Measurements from ENCODE around the gene LIN37.

Gene LIN37

DNA sequence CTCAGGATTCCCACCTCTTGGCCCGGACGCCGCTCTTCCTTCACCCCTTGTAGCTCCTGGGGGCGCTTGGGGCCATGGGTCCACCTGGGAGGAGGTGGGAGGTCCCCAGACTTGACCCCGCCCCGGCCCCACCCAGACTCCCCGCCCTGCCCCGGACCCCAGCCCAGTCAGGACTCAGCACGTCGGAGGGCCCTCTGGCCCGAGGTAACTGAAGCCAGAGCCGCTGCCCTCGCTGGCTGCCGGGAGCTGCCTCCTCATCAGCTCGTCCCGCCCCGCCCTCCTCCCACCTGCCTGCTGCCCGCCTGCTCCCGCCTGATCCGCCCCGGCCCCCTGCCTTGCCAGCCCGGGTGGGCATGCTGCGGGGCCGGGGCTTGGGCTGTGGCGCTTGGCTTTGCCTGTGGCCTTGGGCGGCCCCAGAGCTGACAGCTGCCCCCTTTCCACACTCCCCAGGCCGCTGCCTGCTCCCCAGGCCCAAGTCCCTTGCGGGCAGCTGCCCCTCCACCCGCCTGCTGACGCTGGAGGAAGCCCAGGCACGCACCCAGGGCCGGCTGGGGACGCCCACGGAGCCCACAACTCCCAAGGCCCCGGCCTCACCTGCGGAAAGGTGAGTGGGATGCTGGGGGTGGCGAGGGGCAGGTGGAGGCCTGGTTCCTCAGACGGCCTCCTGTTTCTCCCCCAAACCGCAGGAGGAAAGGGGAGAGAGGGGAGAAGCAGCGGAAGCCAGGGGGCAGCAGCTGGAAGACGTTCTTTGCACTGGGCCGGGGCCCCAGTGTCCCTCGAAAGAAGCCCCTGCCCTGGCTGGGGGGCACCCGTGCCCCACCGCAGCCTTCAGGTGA is 36.3 kb downstream of the LIN37 start:
- DNase-seq (ENCODE audit: low spot score): no peak
- in situ Hi-C loops (cut with MboI; ENCODE audit: low sequenced_read_pairs, unreplicated experiment): no loop called here
- TF ChIP-seq, protein P1, sequence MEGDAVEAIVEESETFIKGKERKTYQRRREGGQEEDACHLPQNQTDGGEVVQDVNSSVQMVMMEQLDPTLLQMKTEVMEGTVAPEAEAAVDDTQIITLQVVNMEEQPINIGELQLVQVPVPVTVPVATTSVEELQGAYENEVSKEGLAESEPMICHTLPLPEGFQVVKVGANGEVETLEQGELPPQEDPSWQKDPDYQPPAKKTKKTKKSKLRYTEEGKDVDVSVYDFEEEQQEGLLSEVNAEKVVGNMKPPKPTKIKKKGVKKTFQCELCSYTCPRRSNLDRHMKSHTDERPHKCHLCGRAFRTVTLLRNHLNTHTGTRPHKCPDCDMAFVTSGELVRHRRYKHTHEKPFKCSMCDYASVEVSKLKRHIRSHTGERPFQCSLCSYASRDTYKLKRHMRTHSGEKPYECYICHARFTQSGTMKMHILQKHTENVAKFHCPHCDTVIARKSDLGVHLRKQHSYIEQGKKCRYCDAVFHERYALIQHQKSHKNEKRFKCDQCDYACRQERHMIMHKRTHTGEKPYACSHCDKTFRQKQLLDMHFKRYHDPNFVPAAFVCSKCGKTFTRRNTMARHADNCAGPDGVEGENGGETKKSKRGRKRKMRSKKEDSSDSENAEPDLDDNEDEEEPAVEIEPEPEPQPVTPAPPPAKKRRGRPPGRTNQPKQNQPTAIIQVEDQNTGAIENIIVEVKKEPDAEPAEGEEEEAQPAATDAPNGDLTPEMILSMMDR (IDR thresholded peaks at IDR 0.05; ENCODE audit: borderline replicate concordance, control extremely low read depth, extremely low read depth, insufficient read depth, missing control alignments): no peak

DNA sequence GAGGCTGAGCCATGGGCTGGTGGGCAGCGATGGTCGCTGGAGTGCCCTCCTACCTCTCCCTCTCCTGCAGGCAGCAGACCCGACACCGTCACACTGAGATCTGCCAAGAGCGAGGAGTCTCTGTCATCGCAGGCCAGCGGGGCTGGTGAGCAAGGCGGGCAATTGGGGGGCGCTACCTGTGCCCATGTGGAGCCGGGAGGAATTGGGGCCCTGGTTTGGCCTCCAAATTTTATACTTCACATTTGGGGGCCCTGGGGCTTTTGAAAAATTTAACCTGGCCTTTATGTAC is 36.9 kb downstream of the LIN37 start:
- in situ Hi-C loops (cut with MboI; ENCODE audit: low sequenced_read_pairs, unreplicated experiment): no loop called here
- TF ChIP-seq, protein P1 (IDR thresholded peaks at IDR 0.05; ENCODE audit: borderline replicate concordance, control extremely low read depth, extremely low read depth, insufficient read depth, missing control alignments): no peak

DNA sequence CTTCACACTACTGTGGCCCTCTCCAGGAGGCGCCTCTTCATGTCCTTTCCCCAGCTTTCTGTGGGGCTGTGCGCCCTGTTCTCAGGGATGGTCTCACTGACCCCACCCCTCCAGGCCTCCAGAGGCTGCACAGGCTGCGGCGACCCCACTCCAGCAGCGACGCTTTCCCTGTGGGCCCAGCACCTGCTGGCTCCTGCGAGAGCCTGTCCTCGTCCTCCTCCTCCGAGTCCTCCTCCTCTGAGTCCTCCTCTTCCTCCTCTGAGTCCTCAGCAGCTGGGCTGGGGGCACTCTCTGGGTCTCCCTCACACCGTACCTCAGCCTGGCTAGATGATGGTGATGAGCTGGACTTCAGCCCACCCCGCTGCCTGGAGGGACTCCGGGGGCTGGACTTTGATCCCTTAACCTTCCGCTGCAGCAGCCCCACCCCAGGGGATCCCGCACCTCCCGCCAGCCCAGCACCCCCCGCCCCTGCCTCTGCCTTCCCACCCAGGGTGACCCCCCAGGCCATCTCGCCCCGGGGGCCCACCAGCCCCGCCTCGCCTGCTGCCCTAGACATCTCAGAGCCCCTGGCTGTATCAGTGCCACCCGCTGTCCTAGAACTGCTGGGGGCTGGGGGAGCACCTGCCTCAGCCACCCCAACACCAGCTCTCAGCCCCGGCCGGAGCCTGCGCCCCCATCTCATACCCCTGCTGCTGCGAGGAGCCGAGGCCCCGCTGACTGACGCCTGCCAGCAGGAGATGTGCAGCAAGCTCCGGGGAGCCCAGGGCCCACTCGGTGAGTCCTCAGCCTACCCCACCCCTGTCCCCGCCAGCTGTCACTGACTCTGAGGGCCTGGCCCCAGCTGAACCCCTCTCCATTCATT is 38.2 kb downstream of the LIN37 start:
- in situ Hi-C loops (cut with MboI; ENCODE audit: low sequenced_read_pairs, unreplicated experiment): no loop called here
- TF ChIP-seq, protein P1 (IDR thresholded peaks at IDR 0.05; ENCODE audit: borderline replicate concordance, control extremely low read depth, extremely low read depth, insufficient read depth, missing control alignments): no peak
- DNase-seq (ENCODE audit: low spot score): no peak

More for the DNA sequence above, 36.9 kb downstream of the LIN37 start:
- no peak for DNase-seq (ENCODE audit: low spot score)

DNA sequence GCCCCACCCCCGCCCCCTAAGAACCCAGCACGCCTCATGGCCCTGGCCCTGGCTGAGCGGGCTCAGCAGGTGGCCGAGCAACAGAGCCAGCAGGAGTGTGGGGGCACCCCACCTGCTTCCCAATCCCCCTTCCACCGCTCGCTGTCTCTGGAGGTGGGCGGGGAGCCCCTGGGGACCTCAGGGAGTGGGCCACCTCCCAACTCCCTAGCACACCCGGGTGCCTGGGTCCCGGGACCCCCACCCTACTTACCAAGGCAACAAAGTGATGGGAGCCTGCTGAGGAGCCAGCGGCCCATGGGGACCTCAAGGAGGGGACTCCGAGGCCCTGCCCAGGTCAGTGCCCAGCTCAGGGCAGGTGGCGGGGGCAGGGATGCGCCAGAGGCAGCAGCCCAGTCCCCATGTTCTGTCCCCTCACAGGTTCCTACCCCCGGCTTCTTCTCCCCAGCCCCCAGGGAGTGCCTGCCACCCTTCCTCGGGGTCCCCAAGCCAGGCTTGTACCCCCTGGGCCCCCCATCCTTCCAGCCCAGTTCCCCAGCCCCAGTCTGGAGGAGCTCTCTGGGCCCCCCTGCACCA is 38.9 kb downstream of the LIN37 start:
- in situ Hi-C loops (cut with MboI; ENCODE audit: low sequenced_read_pairs, unreplicated experiment): no loop called here
- TF ChIP-seq, protein P1 (IDR thresholded peaks at IDR 0.05; ENCODE audit: borderline replicate concordance, control extremely low read depth, extremely low read depth, insufficient read depth, missing control alignments): no peak
- DNase-seq (ENCODE audit: low spot score): no peak

DNA sequence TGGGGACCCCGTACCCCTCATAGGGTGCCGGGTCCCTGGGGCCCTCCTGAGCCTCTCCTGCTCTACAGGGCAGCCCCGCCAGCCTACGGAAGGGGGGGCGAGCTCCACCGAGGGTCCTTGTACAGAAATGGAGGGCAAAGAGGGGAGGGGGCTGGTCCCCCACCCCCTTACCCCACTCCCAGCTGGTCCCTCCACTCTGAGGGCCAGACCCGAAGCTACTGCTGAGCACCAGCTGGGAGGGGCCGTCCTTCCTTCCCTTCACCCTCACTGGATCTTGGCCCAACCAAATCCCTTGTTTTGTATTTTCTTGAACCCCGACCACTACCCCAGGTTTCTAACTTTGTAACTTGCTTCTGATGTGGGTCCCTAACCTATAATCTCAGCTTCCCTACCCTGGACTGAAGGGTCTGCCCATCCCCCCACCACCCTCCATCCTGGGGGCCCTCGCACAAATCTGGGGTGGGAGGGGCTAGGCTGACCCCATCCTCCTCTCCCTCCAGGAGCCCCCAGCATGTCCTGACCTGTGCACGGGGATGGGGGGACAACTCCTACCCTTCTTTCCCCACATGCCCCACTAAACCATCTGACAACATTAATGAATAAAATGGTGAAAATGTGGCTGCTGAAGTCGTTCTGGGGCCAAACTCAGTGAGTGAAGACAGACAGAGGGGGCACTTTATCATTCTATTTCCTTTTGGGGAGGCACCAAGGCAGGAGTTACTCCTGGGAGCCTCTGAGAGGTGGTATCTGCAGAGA is 40.0 kb downstream of the LIN37 start:
- no peak for DNase-seq (ENCODE audit: low spot score)
- in situ Hi-C loops (cut with MboI; ENCODE audit: low sequenced_read_pairs, unreplicated experiment): no loop called here
- TF ChIP-seq, protein P1 (IDR thresholded peaks at IDR 0.05; ENCODE audit: borderline replicate concordance, control extremely low read depth, extremely low read depth, insufficient read depth, missing control alignments): no peak
